Neural progenitor cell (in vitro differentiated cells): ENCODE measurements around the gene EYS.

Experiments
- EZH2 ChIP-seq: fragments of 200-600 bp; sonication (generic); IDR thresholded peaks from 2 replicates; pipeline ENCODE4 v1.6.1; 2017; ENCODE audit warnings: antibody characterized with exemption, mild to moderate bottlenecking, moderate library complexity
- TF ChIP-seq, protein P1 (sequence below): fragments of 200-600 bp; sonication (generic); IDR thresholded peaks from 2 replicates; pipeline ENCODE4 v1.5.1; 2017; ENCODE audit warnings: antibody characterized with exemption, mild to moderate bottlenecking

GRCh38 chr6:64123761-64124633 lies 1583.0 kb downstream of the EYS start:
- TF ChIP-seq, protein P1, sequence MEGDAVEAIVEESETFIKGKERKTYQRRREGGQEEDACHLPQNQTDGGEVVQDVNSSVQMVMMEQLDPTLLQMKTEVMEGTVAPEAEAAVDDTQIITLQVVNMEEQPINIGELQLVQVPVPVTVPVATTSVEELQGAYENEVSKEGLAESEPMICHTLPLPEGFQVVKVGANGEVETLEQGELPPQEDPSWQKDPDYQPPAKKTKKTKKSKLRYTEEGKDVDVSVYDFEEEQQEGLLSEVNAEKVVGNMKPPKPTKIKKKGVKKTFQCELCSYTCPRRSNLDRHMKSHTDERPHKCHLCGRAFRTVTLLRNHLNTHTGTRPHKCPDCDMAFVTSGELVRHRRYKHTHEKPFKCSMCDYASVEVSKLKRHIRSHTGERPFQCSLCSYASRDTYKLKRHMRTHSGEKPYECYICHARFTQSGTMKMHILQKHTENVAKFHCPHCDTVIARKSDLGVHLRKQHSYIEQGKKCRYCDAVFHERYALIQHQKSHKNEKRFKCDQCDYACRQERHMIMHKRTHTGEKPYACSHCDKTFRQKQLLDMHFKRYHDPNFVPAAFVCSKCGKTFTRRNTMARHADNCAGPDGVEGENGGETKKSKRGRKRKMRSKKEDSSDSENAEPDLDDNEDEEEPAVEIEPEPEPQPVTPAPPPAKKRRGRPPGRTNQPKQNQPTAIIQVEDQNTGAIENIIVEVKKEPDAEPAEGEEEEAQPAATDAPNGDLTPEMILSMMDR, result no peak
- no peak for TF ChIP-seq EZH2
